NT2/D1 (cell line): ENCODE data around the gene IL36RN.

Experiments
- SUZ12 ChIP-seq: IDR thresholded peaks from 2 replicates; pipeline ENCODE4 v1.6.1; 2011; ENCODE audit not compliant: insufficient read length, insufficient read depth; ENCODE audit errors: extremely low read depth
- YY1 ChIP-seq: IDR thresholded peaks from 2 replicates; pipeline ENCODE4 v1.6.1; 2011; ENCODE audit not compliant: insufficient read length, insufficient read depth
- ZNF274 ChIP-seq: IDR thresholded peaks from 2 replicates; pipeline ENCODE4 v1.6.1; 2011; ENCODE audit warnings: mild to moderate bottlenecking, low read depth, low read length

DNA sequence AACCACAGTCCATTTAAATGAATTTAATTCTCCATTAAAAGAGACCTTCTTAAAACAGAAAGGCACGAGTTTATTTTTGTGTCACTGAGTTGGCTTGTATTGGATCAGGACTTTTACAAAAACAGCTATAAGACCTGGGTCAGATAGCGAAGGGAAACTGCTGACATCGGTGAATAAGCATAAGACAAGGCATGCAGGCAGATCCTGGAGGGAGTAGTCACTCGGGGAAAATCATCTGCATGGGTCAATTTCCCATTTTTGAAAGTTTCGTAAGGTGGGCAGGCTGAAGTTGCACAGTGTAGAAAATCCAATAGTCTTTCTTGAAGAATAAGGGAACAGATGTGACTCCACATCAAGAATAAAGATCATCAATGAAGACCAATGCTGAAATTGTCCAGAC lies 19.3 kb upstream of the IL36RN start:
- TF ChIP-seq YY1 (no peak), ZNF274 (no peak), SUZ12 (no peak)
